ENCODE results near the gene LSM11.

The LSM11 gene

GRCh38 chr5:157778121-157778805 lies 34.8 kb downstream of the LSM11 start:
- no peak for DNase-seq

- no peak for DNase-seq
Observed at GRCh38 chr5:157779221-157779620, 35.7 kb downstream of the LSM11 start.

GRCh38 chr5:157785801-157786200 lies 42.3 kb downstream of the LSM11 start:
- no peak for DNase-seq

DNA sequence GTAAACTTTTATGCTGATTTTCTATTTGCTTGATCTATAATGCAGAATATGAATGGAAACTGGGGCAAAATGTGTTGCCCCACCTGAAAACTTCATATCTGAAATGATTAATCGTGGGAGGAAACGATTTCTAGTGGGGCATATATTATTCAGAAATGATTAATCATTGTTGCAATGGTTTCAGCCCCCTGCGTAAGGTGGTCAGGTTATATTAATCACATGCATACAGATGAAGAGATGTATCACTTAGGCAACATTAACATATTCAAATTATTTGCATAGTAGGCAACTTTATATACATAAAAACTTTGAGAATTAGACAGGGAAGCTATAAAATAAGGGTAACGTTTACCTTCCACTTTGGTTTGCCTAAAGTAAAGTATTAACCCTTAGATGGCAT lies 49.8 kb downstream of the LSM11 start:
- DNase-seq: no peak

GRCh38 chr5:157799578-157799977 lies 56.1 kb downstream of the LSM11 start:
- no peak for DNase-seq

DNA sequence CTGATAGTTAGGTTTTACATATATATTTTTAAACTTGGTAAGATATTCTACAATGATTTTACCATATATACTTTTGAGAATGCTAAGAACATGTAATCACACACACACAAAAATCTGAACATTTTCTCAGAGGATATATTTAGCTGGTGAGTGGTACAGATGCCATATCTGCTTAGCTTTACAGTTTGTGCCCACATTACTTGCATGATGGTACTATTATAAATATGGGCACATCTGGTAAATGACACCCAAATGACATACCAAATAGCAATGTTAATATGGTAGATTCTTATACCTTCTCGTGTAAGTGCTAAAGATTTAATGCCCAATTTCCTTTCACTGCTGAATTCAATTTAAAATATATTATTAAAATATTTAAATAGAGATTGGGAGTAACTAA lies 56.6 kb downstream of the LSM11 start:
- DNase-seq: no peak

GRCh38 chr5:157802736-157803135 lies 59.2 kb downstream of the LSM11 start:
- DNase-seq: no peak

GRCh38 chr5:157808043-157808442 lies 64.5 kb downstream of the LSM11 start:
- no peak for DNase-seq

All from activated CD8-positive, alpha-beta memory T cell treated with anti-CD3 and anti-CD28 coated beads, Interleukin-2, amount 50 U/mL, for 48 hours (primary cell).